ENCODE measurements around the gene SIRT3. TPM values are rescaled to one million over a fixed set of nuclear protein-coding genes. Genes with fewer than 3 reads are reported as not detected.

SIRT3 gene
- total RNA-seq, 1 experiment from 2014 or later = 13.9 TPM

- H3K27ac ChIP-seq (ENCODE audit: insufficient read length, low read depth, low read length) = no peak overlapping the region
- Mint-ChIP-seq H3K9me3 (no peaks in the 10 kb centered on the region; a peak in 1 of 5 replicates), H3K4me1 (peaks cover 0 to 5% of the 10 kb centered on the region in 2 experiments; a peak in 2 of 4 replicates), H3K4me3 (no peak overlapping the region), H3K27me3 (ENCODE audit: low read depth) (no peaks in the 10 kb centered on the region; the same call in 1 of the 2 replicates), H3K36me3 (ENCODE audit: insufficient read depth in 1 of 3, low read depth in 3 of 3) (peaks cover 45 to 69% (median 52%) of the 10 kb centered on the region in 3 experiments), H3K27ac (peak overlapping the region in 2 of 3 experiments; percentile 68 to 90; a peak in 1 of 7 replicates)
- H2BK120ac ChIP-seq (ENCODE audit: low read depth, low read length, poor library complexity, severe bottlenecking) = no peak overlapping the region
- no peak overlapping the region for H3K14ac ChIP-seq (ENCODE audit: insufficient read depth, low read length)
- no peak overlapping the region for H3K18ac ChIP-seq (ENCODE audit: insufficient read length, low read depth, low read length)
- no peak overlapping the region for H2AK5ac ChIP-seq (ENCODE audit: insufficient read length, low read length)
- H3K27me3 ChIP-seq (ENCODE audit: insufficient read depth, low read length) = no peaks in the 10 kb centered on the region
- no peak overlapping the region for H4K5ac ChIP-seq (ENCODE audit: insufficient read length, low read depth, low read length)
- H4K20me1 ChIP-seq (ENCODE audit: control insufficient read depth, insufficient read depth, insufficient read length) = no peaks in the 10 kb centered on the region
- H3K4ac ChIP-seq (ENCODE audit: low read depth, low read length) = no peak overlapping the region
- no peak overlapping the region for H3K9ac ChIP-seq (ENCODE audit: extremely low read depth, insufficient read length, low read length)
- no peak overlapping the region for H4K8ac ChIP-seq (replicated peaks; ENCODE audit: insufficient read length, low read depth, low read length)
- WGBS (ENCODE audit: extremely low coverage, insufficient read length, low lambda C conversion rate) = no CpG with 5 or more reads among the region's 10 CpGs
- H4K91ac ChIP-seq (ENCODE audit: insufficient read length, low read depth, low read length) = no peak overlapping the region
- no peak overlapping the region for H2BK20ac ChIP-seq (ENCODE audit: low read depth, low read length, poor library complexity, severe bottlenecking)
- no peak overlapping the region for H3K23ac ChIP-seq (ENCODE audit: insufficient read length, low read depth, low read length)
- H3K79me1 ChIP-seq (ENCODE audit: insufficient read depth, low read depth, low read length, poor library complexity, severe bottlenecking) = no peaks in the 10 kb centered on the region
- no peak overlapping the region for H3K56ac ChIP-seq (ENCODE audit: insufficient read length, low read depth, low read length)
- DNase-seq = peak; percentile 82
- no peak overlapping the region for H2BK15ac ChIP-seq (ENCODE audit: low read depth, low read length)
- no peak overlapping the region for H3T11ph ChIP-seq (ENCODE audit: low read length)
- no peaks in the 10 kb centered on the region for H3K9me3 ChIP-seq (ENCODE audit: control insufficient read depth, low read depth, low read length)
- H3K4me2 ChIP-seq (ENCODE audit: insufficient read depth, insufficient read length, low read length) = no peak overlapping the region
- H2BK12ac ChIP-seq (ENCODE audit: insufficient read length, low read depth, low read length) = no peak overlapping the region
- no peaks in the 10 kb centered on the region for H3K79me2 ChIP-seq (ENCODE audit: insufficient read depth, low read length)
- no peak overlapping the region for H2BK5ac ChIP-seq (ENCODE audit: insufficient read length, low read length)
- H3K23me2 ChIP-seq (ENCODE audit: insufficient read length, low read depth, low read length, poor library complexity, severe bottlenecking) = no peaks in the 10 kb centered on the region
- peak; percentile 86 for TF ChIP-seq CTCF (conservative IDR thresholded peaks at IDR 0.05)
- no peaks in the 10 kb centered on the region for H3K4me1 ChIP-seq (ENCODE audit: insufficient read depth, low read length)
- H2AFZ ChIP-seq (ENCODE audit: low read length) = no peak overlapping the region
Observed at GRCh38 chr11:250740-251299, 14.7 kb upstream of the SIRT3 start.

All from H9 (cell line).